NCI-H2171 treated with DMSO at 0.1 percent for 48 hours (cell line): ENCODE results near the gene LTC4S.
"Not testable (repeated sequence)": the region's sequence is repeated elsewhere in the genome, so short reads cannot be mapped to it uniquely, and the experiment has no call there.

ENCODE experiments used
- DNase-seq: peaks from one replicate; lab custom pipeline; 2025; lab: John Stamatoyannopoulos, UW

The LTC4S gene

GRCh38 chr5:179793468-179794139 lies at the start of gene LTC4S:
LTC4S (plus strand) TSS chr5:179793986; CDS start chr5:179794081, 95 bp downstream.
- DNase-seq, result no peak

- DNase-seq, result not testable (repeated sequence)
These were observed 49.7 kb upstream of the LTC4S start for GRCh38 chr5:179744106-179744505.

- DNase-seq, result no peak
These were observed 46.9 kb upstream of the LTC4S start for GRCh38 chr5:179746872-179747271.

GRCh38 chr5:179747811-179748210 lies 46.0 kb upstream of the LTC4S start:
- no peak for DNase-seq

- no peak for DNase-seq
These were observed 43.8 kb upstream of the LTC4S start for GRCh38 chr5:179749857-179750508.

- DNase-seq, result no peak
These were observed 39.8 kb upstream of the LTC4S start for GRCh38 chr5:179753971-179754370.

GRCh38 chr5:179755022-179755421 lies 38.8 kb upstream of the LTC4S start:
- no peak for DNase-seq

GRCh38 chr5:179758955-179759354 lies 34.8 kb upstream of the LTC4S start:
- DNase-seq, result no peak

GRCh38 chr5:179759581-179760551 lies 33.9 kb upstream of the LTC4S start:
- no peak for DNase-seq

GRCh38 chr5:179762079-179762780 lies 31.6 kb upstream of the LTC4S start:
- peak; percentile 23 for DNase-seq

GRCh38 chr5:179762781-179763176 lies 31.0 kb upstream of the LTC4S start:
- no peak for DNase-seq

GRCh38 chr5:179763215-179763945 lies 30.4 kb upstream of the LTC4S start:
- DNase-seq, result peak; percentile 42

- DNase-seq, result no peak
These were observed 29.7 kb upstream of the LTC4S start for GRCh38 chr5:179764056-179764455.

- no peak for DNase-seq
These were observed 28.4 kb upstream of the LTC4S start for GRCh38 chr5:179765400-179765799.

GRCh38 chr5:179766021-179766725 lies 27.6 kb upstream of the LTC4S start:
- DNase-seq, result no peak

GRCh38 chr5:179766726-179767455 lies 26.9 kb upstream of the LTC4S start:
- DNase-seq, result no peak

GRCh38 chr5:179767496-179768100 lies 26.2 kb upstream of the LTC4S start:
- DNase-seq, result no peak

- DNase-seq, result no peak
These were observed 25.3 kb upstream of the LTC4S start for GRCh38 chr5:179768326-179769085.

GRCh38 chr5:179769271-179769670 lies 24.5 kb upstream of the LTC4S start:
- DNase-seq, result no peak
